GM15510 (cell line): ENCODE results near the gene SAFB2.

Experiments
- POLR2A ChIP-seq: IDR thresholded peaks from 3 replicates; pipeline ENCODE4 v1.6.1; 2011; ENCODE audit warnings: borderline replicate concordance; ENCODE audit not compliant: insufficient read length; ENCODE audit errors: extremely low read depth

The SAFB2 gene

GRCh38 chr19:5624018-5624663 is 1.6 kb upstream of the SAFB2 start:
- TF ChIP-seq POLR2A: no peak

- no peak for TF ChIP-seq POLR2A
Observed at GRCh38 chr19:5623397-5624017, 931 bp upstream of the SAFB2 start.

- TF ChIP-seq POLR2A: no peak
Observed at GRCh38 chr19:5621945-5622464, 571 bp downstream of the SAFB2 start.

GRCh38 chr19:5621311-5621944 is 1.1 kb downstream of the SAFB2 start:
- no peak for TF ChIP-seq POLR2A

GRCh38 chr19:5619946-5620345 is 2.6 kb downstream of the SAFB2 start:
- no peak for TF ChIP-seq POLR2A

- TF ChIP-seq POLR2A: no peak
Observed at GRCh38 chr19:5618591-5618990, 4.0 kb downstream of the SAFB2 start.

GRCh38 chr19:5617080-5617479 is 5.5 kb downstream of the SAFB2 start:
- no peak for TF ChIP-seq POLR2A

GRCh38 chr19:5615756-5616327 is 6.7 kb downstream of the SAFB2 start:
- no peak for TF ChIP-seq POLR2A

GRCh38 chr19:5612891-5613865 is 9.4 kb downstream of the SAFB2 start:
- no peak for TF ChIP-seq POLR2A

GRCh38 chr19:5609881-5610448 is 12.6 kb downstream of the SAFB2 start:
- no peak for TF ChIP-seq POLR2A

GRCh38 chr19:5608291-5608690 is 14.3 kb downstream of the SAFB2 start:
- no peak for TF ChIP-seq POLR2A

- TF ChIP-seq POLR2A: no peak
Observed at GRCh38 chr19:5607318-5608275, 15.0 kb downstream of the SAFB2 start.

GRCh38 chr19:5605362-5605761 is 17.2 kb downstream of the SAFB2 start:
- no peak for TF ChIP-seq POLR2A
